Middle frontal gyrus (tissue), 1 donor: Measurements from ENCODE around the gene TNFRSF25.
"Not testable (repeated sequence)": the region's sequence is repeated elsewhere in the genome, so short reads cannot be mapped to it uniquely, and the experiment has no call there.

Source experiments
- DNase-seq: peaks from one replicate; pipeline ENCODE4 v3.0.0-alpha.2; 2015; ENCODE audit warnings: low spot score; ENCODE audit errors: extremely low spot score

Gene TNFRSF25

DNA sequence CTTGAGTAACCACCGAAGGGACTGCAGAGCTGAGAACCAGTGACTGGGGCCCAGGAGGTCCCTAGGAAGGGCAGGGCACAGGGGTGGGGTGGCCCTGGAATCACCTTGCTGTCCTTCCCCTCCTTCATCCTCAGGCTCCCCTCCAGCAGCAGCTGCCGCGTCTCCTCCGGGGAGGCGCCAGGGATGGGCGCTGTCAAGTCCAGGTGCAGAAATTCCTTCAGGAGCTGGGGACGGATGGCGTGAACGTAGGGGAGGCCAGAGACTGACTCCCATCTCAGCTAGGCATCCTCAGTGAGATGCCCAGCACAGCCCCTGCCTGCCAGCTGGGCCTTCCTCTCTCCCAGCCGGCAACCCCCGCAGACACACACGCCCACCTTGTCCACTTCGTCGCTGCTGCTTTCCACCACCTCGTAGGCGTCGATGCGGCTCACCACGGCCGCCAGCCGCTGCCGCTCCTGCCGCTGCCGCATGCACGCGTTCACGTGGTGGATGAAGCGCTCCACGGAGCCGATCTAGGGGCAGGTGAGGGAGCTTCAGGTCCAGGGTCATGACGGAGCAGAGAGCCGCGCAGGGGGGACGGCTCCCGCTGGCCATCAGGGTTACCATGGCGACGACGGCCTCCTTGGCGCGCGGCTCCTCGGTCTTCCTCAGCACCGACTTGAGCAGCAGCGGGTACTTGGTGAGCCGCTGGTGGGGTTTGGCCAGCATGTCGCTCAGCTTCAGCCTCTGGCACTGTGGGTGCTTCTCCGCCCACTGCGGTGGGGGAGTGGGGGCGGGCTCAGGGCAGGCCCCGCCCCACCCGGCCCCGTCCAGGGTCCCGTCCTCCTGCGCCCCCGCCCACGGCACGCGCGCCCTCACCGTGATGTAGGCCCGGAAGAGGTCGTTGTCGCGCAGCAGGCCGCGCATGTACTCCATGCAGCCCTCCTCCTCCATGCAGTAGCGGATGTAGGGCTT is 4.4 kb upstream of the TNFRSF25 start:
- no peak for DNase-seq

DNA sequence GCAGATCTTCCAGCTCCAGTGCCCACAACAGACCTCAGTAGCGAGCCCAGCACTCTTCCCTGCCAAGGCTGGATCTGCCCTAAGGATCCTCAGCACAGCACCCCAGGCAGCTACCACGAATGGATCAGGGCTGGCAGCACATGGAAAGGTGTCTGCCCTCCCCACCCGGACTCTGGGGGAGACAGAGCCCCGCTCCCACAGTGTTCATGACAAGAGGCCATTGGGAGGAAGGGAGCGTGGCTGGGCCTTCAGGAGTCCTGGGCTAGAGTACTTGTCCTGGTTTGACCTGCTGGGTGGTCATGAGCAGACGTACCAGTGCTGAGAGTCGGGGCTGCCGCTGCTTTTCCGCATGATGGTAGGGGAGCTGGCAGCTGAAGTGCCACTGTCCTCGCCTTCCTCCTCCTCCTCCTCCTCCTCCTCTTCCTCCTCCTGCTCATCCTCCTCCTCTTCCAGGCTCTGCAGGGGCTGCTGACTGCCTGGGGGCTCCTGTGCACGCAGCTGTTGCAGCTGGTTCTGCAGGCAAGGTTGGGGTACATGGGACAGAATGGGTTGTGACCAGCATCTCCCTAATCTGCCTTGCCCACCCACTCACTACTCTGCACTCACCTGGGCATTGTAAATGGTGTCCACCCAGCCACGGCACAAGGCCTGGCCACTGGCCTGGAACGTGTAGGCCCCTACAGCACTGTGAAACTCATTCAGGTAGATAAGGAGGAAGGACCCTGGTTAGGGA is 2.9 kb upstream of the TNFRSF25 start:
- no peak for DNase-seq

DNA sequence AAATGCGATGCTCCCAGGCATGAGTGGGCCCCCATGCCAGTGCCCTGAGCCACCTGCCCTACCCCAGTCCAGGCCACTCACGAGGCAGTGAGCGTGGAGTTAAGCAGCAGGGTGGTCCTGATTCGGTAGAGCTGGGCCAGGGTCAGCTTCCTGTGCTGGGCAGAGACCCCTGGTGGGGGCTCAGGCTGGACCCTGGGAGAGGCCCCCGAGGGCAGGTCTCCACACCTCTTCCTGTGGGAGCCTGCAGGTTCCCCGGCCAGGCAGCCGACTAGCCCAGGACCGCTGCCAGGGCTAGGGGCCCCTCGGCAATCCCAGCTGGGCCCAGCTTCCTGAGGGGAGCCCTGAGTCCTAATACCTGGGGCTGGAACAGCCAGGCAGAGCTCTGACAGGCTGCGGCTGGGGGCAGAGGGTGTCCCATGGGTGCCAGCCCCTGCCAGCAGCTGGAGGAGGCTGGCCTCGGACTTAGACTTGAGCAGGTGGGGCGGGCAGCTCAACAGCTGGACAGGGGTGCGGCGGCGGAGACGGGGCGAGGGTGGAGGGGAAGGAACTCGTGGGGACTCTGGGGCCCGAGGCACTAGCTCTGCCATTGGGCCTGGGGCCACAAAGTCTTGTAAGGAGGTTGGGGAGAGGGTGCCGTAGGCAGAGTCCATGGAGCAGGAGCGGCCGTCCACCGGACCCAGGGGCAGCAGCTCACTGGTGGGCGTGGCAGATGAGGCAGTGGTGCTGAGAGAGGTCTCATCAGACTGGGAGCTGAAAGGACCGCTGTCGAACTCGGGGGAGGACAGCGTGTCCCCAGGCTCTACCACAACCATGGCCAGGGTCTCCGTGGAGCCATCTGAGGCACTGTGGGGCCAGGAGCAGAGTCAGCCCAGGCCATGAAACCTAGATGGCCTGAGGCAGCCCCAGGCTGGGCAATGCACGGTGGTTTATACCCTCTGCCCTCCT is 2.0 kb upstream of the TNFRSF25 start:
- no peak for DNase-seq

DNA sequence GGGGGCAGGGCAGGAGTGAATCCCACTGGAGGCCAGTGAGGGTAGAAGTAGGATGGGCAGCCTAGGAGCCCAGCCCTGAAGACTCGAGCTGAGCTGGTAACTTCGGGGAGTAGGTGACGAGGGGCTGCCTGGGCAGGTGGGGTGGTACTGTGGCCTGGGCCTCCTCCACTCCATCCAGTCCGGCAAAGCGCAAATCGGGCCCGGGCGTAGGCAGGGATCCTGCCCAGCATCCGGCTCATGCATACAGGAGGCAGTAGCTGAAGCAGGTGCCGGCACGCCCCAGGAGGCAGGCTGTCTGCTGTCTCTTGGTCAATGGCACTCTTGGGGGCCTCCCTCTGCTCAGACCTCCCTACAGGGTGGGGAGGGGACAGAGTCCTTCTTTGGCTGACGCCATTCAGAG is 1.3 kb upstream of the TNFRSF25 start:
- DNase-seq: no peak

DNA sequence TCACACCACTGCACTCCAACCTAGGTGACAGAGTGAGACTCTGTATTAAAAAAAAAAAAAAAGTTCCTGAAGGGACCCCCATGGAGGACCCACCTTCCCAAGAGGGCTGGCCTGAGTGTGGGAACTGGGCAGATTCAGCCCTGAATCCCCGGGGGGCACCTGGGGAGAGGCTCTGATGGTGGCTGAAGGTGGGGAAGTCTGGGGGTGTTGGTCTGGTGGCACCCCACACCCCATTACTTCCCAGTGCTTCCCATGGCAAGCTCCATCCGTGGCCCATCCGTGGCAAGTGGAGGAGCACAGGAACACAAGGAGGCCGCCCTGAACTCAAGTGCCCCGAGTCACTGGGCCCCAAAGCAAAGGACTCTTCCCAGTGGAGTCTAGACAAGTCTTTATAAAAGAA is 778 bp upstream of the TNFRSF25 start:
- no peak for DNase-seq

DNA sequence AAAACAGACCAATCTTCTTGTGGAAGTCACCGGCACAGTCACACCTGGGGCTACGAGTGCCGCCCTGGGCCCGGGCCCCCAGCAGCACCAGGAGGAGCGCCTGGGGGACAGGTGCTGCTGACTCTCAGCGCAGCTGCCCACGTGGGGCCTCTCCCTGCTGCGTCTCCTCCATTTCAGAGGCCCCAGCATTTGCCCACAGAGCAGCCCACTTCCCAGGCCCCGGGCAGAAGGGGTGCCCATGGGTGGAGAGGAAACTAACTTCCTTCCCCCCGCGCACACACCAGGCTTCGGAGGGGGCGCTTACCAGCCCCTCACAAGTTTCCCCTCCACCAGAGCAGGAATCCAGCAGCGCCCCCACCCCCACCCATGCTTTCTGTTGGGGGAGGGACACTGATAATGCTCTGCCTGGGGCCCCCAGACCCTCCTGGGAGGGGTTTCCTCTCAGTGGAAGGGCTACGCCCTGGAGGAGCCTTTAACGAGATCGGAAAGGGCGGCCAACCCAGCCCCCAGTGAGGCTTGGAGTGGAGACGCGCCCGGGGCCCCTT is 440 bp downstream of the TNFRSF25 start:
- DNase-seq: no peak

DNA sequence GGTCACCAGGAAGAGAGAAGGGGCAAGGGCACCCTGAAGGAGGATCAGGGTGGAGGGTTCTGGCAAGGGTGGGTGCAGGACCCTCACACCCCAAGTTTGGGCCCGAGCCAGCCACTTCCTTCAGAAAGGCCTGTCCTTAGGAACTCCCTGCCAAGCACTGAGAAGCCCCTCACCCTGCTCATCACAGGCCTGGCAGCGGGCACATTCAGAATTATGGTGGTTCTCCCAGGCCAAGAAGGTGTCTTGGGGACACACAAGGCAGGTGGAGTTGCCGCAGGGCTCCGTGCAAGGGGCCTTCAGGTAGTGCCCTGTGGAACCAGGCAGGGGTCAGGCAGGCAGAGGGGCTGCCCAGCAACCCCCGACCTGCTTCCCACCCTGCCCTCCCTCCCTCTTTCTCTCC is 1.1 kb downstream of the TNFRSF25 start:
- DNase-seq: no peak

DNA sequence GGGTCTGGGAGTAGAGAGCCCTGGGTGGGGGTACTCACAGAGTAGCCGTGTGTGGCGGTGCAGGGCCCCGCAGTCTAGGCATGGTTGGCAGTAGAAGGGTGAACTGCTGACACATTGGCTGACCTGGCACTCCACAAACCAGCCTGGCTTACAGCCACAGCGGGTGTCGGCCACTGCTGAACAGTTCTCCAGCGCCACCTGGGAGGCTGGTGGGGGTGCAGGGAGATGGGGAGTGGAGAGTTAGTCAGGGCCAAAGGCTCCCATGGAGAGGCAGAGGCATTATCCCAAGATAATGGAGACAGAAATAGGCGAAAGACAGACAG is 1.5 kb downstream of the TNFRSF25 start:
- no peak for DNase-seq

DNA sequence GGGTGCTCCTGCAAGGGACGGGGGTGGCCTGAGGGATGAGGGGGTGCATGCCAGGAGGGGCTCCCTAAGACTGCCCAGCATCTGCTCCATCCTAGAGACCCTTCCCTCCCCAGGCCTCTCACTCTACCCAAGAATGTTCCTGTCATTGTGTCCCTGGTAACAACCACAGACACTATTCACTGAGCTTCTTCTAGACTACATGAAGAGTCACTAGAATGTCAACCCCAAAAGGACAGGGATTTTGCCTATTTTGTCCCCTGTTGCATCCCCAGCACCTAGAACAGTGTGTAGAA is 2.9 kb downstream of the TNFRSF25 start:
- DNase-seq: no peak

DNA sequence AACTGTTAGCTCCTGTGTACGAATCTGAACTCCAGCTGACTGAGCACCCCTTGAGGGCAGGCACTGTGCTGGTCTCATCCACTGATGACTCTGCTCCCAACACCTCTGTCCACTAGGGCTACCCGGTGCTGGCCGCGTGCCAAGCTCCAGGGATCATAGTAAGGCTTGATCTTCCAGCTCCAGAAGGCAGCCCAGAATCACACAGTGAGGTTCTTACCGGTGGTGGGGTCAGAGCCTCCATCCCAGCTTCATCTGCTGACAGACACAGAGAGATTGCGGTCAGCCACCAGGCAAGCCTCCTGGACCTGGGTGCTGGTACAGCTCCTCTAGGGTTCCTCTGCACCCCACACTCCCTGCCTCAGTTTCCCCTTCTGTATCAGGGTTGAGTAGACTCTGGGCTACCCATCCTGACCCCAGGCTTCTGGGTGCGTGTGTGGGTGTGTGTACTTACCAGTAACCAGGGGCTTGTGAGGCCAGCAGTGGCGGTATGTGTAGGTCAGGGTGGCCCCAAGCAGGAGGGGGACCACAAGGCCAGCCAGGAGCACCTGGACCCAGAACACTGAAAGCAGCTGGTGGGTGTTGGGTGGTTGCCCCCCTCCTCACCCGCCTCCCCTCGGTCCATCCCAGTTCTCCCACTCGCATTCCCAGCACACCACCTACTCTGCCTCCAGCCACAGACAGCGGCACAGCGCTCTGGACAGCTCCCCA is 3.4 kb downstream of the TNFRSF25 start:
- DNase-seq: no peak

DNA sequence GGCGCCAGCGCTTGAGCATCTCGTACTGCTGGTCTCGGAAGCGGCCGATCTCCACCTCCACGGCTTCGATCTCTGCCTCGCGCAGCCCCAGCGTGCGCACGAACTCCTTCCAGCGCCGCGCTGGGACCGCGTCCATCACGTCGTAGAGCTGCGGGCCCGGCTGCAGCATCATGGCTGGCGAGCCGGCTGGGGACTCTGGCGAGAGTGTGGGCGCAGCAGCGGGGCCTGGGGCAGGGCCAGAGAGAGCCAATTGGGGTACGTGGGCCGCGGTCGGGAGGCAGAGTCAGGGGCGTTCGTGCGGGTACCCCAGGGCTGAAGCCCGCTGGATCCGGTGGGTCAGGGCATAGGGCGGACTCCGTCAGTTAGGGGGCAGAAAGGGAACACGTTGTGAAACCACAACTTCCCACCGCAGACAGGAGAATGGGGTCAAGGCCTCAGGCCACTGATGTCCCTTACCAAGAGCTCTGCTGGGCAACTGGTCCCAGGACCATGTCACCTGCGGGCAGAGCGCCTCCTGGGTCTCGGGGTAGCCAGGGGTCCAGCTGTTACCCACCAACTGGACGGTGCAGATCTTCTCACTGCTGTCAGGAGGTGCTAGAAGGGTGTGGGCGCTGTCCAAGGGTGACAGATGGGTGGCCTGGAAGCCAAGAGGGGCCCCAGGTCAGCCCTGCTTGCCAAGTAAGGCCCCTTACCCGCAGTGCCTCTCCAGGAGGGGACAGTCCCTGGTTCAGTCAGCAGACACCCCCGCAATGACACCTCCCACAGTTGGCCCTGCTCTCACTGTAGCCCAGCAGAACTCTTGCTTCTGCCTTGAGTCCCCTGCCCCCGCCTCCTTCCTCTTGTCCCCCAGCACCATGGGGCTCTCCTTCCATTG is 4.2 kb downstream of the TNFRSF25 start:
- DNase-seq: no peak

DNA sequence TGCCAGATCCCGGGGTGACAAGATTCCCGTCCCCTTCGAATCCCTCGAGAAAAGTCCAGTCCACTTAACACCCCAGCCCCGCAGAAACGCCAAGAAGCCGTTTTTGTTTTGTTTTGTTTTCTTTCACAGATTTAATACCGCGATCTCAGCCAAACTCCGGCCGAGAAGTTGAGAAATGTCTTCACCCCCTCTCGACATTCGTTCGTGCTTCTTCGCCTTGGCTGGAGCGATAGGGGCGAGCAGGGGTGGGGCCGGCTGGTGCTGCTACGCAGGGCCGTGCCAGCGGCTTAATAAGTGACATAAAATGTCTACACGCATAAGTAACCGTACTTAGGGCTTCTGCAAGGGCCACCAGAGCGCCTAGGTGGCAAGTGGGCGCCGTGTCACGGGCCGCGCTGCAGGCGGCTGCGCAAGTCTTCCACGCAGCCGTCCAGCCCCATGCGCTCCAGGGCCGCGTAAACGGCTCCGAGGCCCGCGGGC is 4.9 kb downstream of the TNFRSF25 start:
- no peak for DNase-seq

DNA sequence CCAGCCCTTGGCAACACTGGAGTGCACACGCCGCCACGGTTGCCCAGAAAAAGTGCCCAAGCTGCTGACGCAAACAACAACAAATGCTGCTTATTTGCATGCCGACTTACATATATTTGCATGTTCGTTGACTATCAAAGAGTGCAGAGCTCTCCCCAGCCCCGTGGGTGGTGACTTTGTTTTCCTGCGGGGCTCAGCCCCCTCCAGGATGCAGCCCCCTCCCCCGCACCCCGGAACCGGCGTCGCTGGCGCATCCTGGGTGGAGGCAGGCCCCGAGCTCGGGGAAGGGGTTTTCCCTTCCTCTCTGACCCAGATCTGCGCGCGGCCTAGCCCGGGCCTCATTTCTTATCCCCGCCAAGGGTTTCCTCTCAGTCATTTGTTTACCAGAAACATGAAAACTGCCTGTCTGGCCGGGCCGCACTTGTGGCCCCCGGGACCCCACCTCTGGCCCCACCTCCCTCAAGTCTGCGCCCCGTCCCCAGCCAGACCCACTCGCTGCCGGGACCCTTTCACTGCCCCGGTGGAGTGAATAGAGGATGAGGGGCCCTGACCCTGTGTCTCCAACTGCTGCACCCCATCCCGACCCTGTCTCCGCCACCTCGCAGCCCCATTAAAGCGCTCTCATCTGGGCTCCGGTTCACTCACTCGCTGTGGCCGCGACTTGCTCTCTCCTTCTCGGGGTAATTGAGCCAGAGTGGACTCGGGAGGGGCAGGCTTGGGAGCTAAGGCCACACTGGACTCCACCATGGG is 5.5 kb downstream of the TNFRSF25 start:
- no peak for DNase-seq

DNA sequence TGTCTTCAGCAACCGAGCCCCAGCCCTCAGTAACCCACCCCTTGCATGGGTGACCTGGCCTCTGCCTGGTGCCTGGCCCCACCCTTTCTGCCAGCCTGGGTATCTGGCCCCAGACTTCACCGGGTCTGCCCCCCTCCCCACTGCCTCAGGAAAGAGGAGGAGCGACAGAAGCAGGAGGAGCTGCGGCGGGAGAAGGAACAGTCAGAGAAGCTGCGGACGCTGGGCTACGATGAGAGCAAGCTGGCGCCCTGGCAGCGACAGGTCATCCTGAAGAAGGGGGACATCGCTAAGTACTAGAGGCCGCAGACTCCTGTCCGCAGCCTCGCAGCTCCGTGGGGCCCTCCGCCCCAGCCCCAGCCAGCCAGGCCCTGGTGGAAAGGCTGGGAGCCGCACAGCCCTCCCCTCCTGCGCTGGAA is 6.1 kb downstream of the TNFRSF25 start:
- no peak for DNase-seq

DNA sequence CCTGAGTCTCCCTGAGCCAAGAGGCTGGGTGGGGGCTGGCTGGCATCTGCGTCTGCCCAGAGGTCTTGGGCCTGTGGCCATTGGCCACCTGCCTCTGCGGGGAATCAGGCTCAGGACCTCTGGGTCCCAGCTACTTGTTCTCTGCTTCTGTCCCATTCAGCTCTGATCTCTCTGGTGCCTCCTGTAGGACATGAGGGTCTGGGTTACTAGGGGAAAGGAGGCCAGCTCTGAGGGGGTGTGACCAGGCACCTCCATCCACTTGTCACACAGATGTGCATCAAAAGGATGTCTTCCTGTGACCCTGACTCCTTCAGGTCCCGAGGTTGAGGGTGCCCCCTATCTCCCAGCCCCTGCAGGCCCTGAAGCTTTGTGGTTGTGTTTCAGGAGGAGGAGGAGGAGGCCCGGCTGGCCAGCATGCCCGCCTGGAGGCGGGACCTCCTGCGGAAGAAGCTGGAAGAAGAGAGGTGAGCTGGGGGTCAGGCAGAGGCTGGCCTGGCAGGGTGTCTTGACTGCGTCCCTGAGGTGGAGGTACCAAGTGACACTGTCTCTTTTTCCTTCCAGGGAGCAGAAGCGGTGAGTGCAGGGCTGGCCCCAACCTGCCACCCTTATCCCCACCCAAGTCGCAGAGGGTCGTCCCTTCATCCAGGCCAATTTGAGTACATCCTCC is 9.0 kb downstream of the TNFRSF25 start:
- no peak for DNase-seq

DNA sequence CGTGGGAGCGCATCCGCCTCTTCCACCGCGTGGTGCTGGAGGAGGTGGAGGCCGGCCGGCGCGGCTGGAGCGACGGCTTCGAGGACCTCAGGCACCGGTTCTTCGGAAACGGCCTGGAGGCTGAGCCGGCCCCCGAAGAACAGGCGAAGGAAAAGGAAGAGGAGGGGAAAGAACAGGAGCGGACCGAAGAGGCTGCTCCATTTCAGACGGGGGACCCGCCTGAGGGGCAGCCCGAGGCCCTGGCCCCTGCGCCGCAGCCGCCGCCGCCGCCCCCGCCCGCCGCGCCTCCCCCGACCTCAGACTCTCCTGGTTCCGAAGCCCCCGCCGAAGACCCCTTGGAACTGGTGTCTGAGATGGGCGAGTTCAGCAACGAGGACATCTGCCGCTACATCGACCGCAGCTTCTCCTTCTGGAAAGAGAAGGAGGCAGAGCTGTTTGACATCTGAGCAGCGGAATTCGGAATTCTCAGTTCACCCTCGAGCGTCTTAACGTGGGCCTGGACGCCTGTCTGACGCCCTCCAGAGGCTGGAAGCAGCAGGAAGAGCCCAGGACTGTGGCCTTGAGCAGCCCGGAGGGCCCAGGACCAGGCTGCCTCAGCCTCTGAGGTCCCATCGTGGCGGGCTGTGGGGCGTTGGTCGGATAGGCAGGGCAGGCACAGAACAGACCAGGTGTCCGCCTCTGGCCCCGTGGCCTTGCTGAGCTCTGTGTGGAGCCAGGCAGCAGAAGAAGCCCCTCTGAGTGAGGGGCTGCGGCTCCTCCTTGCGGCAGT is 10.0 kb downstream of the TNFRSF25 start:
- DNase-seq: not testable (repeated sequence)

DNA sequence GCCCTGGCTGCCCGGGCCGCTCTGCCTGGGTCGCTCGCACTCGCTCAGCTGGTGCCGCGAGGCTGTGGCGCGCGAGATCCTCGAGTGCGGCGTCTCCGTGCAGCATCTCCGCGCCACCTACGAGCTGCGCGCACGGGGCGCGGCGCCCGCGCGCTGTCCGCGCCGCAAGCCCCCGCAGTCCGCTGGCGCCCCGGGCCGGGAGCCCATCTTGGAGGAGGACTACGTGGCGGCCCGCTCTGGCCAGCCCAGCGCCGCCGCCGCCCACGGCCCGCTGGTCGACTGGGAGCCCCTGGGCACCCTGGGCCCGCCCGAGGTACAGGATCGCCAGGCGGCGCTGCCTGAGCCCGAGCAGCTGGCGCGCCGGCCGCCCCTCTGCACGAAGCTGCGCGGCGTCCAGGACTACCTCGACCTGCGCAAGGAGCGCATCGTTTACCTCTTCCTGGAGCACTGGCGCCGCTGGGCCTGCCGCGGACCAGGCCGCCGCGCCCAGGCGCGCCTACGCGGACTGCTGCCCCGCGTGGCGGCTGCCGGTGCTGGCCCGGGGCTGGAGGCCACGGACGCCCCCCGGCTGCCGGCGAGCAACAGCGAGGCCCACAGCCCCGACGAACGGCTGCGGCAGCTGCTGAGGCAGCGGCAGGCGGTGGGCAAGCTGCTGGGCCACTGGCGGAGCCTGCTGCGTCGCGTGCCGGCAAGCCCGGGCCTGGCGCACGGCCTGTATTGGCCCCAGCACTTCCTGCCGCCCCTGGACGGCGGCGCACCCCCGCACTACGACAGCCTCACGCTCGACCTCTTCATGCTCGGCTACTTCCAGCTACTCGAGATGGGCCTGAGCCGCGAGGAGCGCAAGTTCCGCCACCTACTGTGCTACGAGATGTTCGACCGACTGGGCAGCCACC is 10.9 kb downstream of the TNFRSF25 start:
- no peak for DNase-seq
